B cell (primary cell): Measurements from ENCODE around the gene TSPAN19. TPM values are rescaled to one million over a fixed set of nuclear protein-coding genes. Genes with fewer than 3 reads are reported as not detected.

Experiments used
- ATAC-seq: fragments of 200-7000 bp; cut with Tn5 transposase; one replicate; pipeline ENCODE4 v1.10.0; 2021; ENCODE audit warnings: low read depth, mild to moderate bottlenecking, moderate number of reproducible peaks, moderate library complexity
- CTCF ChIA-PET: fragments of 350-600 bp; sonication (Branson Sonifier 250); formaldehyde crosslinking; loops from one replicate; lab custom pipeline; 2021; ENCODE audit warnings: antibody characterized with exemption, inconsistent platforms; lab: Charles Lee
- POLR2A ChIA-PET: fragments of 350-600 bp; sonication (Branson Sonifier 250); formaldehyde crosslinking; loops from one replicate; lab custom pipeline; 2021; ENCODE audit warnings: antibody characterized with exemption; lab: Charles Lee
- DNase-seq: peaks from one replicate; pipeline ENCODE4 v3.0.0; 2013
- H2AFZ ChIP-seq: 2 replicates; pipeline ENCODE4 v1.6.1; 2012; ENCODE audit warnings: mild to moderate bottlenecking, low read depth, low read length; ENCODE audit not compliant: insufficient read depth, poor library complexity, severe bottlenecking
- H3K27ac ChIP-seq, 2 donors: 1 replicate in 1 of 2; 2 replicates in 1 of 2; pipeline ENCODE4 v1.5.1; 2012 to 2013; ENCODE audit warnings: low read length in 2 of 2, mild to moderate bottlenecking in 2 of 2, moderate library complexity in 1 of 2
- H3K27me3 ChIP-seq, 4 experiments: fragments of 200-600 bp in 1 of 4; sonication (generic) in 1 of 4; replicated peaks in 1 of 4; 1 replicate in 2 of 4; 2 replicates in 2 of 4; pipeline versions ENCODE4 v1.6.1 to v1.7.0; 2013 to 2016; ENCODE audit warnings: low read length in 3 of 4, mild to moderate bottlenecking in 2 of 4, mixed read lengths in 1 of 4, moderate library complexity in 1 of 4; ENCODE audit not compliant: insufficient read depth in 4 of 4, control insufficient read depth in 3 of 4; ENCODE audit errors: control extremely low read depth in 1 of 4
- H3K36me3 ChIP-seq, 2 experiments: replicated peaks in 1 of 2; 1 replicate in 1 of 2; 2 replicates in 1 of 2; pipeline versions ENCODE4 v1.6.1 to v1.7.1; 2013; ENCODE audit warnings: low read length in 1 of 2; ENCODE audit not compliant: insufficient read depth in 2 of 2, control insufficient read depth in 1 of 2; ENCODE audit errors: control extremely low read depth in 1 of 2, extremely low read depth in 1 of 2
- H3K4me1 ChIP-seq, 2 donors: fragments of 200-600 bp in 1 of 2; sonication (generic) in 1 of 2; 1 replicate in 1 of 2; 2 replicates in 1 of 2; pipeline versions ENCODE4 v1.5.1 to v1.6.1; 2013 to 2017; ENCODE audit warnings: low read length in 2 of 2; ENCODE audit not compliant: control insufficient read depth in 2 of 2, insufficient read depth in 2 of 2
- H3K4me2 ChIP-seq: replicated peaks from 2 replicates; pipeline ENCODE3; 2012; ENCODE audit warnings: mild to moderate bottlenecking, low read depth, low read length; ENCODE audit not compliant: poor library complexity, severe bottlenecking
- H3K4me3 ChIP-seq, 5 experiments: fragments of 200-600 bp in 1 of 5; sonication (generic) in 1 of 5; 1 replicate in 3 of 5; 2 replicates in 2 of 5; pipeline versions ENCODE4 v1.5.1 to v1.7.0; 2011 to 2016; ENCODE audit warnings: low read length in 4 of 5, mild to moderate bottlenecking in 4 of 5, low read depth in 2 of 5, control low read depth in 1 of 5, moderate library complexity in 1 of 5; ENCODE audit not compliant: insufficient read depth in 1 of 5; ENCODE audit errors: control extremely low read depth in 1 of 5, extremely low read depth in 1 of 5
- H3K79me2 ChIP-seq: fragments of 200-600 bp; sonication (generic); one replicate; pipeline ENCODE4 v1.6.0; 2016; ENCODE audit warnings: low read length; ENCODE audit not compliant: control insufficient read depth, insufficient read depth
- H3K9ac ChIP-seq: fragments of 200-600 bp; sonication (generic); 2 replicates; pipeline ENCODE4 v1.6.1; 2017; ENCODE audit warnings: mild to moderate bottlenecking, low read length, moderate library complexity
- H3K9me3 ChIP-seq, 3 donors: one replicate each; pipeline versions ENCODE4 v1.6.1 to v1.7.1; 2013; ENCODE audit warnings: low read length in 2 of 3; ENCODE audit not compliant: control insufficient read depth in 2 of 3, insufficient read depth in 1 of 3; ENCODE audit errors: control extremely low read depth in 1 of 3
- H4K20me1 ChIP-seq: 2 replicates; pipeline ENCODE4 v1.6.0; 2012; ENCODE audit warnings: mild to moderate bottlenecking, low read length; ENCODE audit not compliant: insufficient read depth, control insufficient read depth, poor library complexity, severe bottlenecking
- H3K27ac Mint-ChIP-seq: one replicate; pipeline ENCODE4 v1.8.0; 2021; ENCODE audit warnings: mixed read lengths
- H3K27me3 Mint-ChIP-seq: one replicate; pipeline ENCODE4 v1.8.0; 2021; ENCODE audit warnings: mixed read lengths
- H3K4me1 Mint-ChIP-seq: one replicate; pipeline ENCODE4 v1.8.0; 2021; ENCODE audit warnings: mixed read lengths
- H3K4me3 Mint-ChIP-seq: one replicate; pipeline ENCODE4 v1.8.0; 2021; ENCODE audit warnings: mixed read lengths
- H3K9me3 Mint-ChIP-seq: one replicate; pipeline ENCODE4 v1.8.0; 2022; ENCODE audit warnings: mixed read lengths; ENCODE audit not compliant: insufficient read depth
- CTCF ChIP-seq: fragments of 200-600 bp; IDR thresholded peaks from one replicate; pipeline ENCODE4 v1.8.0; 2022; ENCODE audit warnings: antibody characterized with exemption, mild to moderate bottlenecking
- EZH2 ChIP-seq: IDR thresholded peaks from 2 replicates; pipeline ENCODE4 v1.6.1; 2012; ENCODE audit warnings: borderline replicate concordance, low read depth, mild to moderate bottlenecking, moderate library complexity, low read length; ENCODE audit not compliant: insufficient read depth, poor library complexity, severe bottlenecking
- WGBS: methylation state at CpG from one replicate; pipeline ENCODE4 v1.1.5; 2013; ENCODE audit warnings: missing lambda C conversion rate; ENCODE audit not compliant: insufficient coverage; 5-methylcytosine and 5-hydroxymethylcytosine counted together
- intact Hi-C: fragments of 100-400 bp; cut with micrococcal nuclease; formaldehyde crosslinking; loops from one replicate; pipeline ENCODE4 v1.10.0; 2022
- polyA plus RNA-seq: library from polyadenylated mRNA; depleted of rRNA; stranded (reverse); fragments of >200 nt; gene quantifications from 2 replicates; pipeline ENCODE4 v1.2.3, GENCODE V29; 2012
- total RNA-seq, 2 donors: library from RNA; stranded (reverse); fragments of 120-200 nt in 1 of 2; gene quantifications; 1 replicate in 1 of 2; 2 replicates in 1 of 2; pipeline versions ENCODE4 v1.2.3 to v1.2.4, GENCODE V29; 2013 to 2022

The TSPAN19 gene
- total and polyA plus RNA-seq, 2 donors (not counting 1 experiment from before 2014, with no cell fraction given) = not detected

DNA sequence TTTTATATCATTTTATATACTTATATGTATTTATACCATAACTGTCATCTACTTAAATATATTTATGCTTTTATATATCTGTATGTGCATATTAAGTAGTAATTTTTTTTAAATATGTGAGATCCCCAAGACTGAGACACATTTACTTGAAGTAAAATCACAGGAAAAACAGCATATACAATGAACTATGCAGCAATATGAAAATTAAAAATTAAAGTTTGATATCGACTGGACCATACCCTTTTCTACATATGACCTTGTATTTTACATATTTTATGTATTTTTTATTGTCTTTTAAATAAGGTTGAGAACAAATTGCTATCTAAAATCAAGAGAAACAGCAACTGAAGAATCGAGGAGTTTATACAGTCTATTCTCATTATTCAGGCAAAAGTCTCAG lies 50.0 kb downstream of the TSPAN19 start:
- no peaks in the 10 kb centered on the region for H3K27me3 ChIP-seq
- TF ChIP-seq EZH2 (no peak), CTCF (no peak)
- no peak overlapping the region for H3K4me3 ChIP-seq
- ChIA-PET POLR2A (no interaction called here), CTCF (no interaction called here)
- no peaks in the 10 kb centered on the region for H3K4me1 Mint-ChIP-seq
- no peaks in the 10 kb centered on the region for H4K20me1 ChIP-seq
- WGBS = no CpG with 5 or more reads among the region's 2 CpGs
- ATAC-seq (no peak), DNase-seq (no peak)
- H3K27me3 Mint-ChIP-seq = no peaks in the 10 kb centered on the region
- H3K4me1 ChIP-seq = no peaks in the 10 kb centered on the region
- no peak overlapping the region for H3K4me2 ChIP-seq
- H3K36me3 ChIP-seq = no peaks in the 10 kb centered on the region
- H3K9ac ChIP-seq = no peak overlapping the region
- H3K4me3 Mint-ChIP-seq = no peak overlapping the region
- no peak overlapping the region for H2AFZ ChIP-seq
- H3K9me3 Mint-ChIP-seq = no peaks in the 10 kb centered on the region
- H3K27ac Mint-ChIP-seq = no peak overlapping the region
- H3K9me3 ChIP-seq = no peaks in the 10 kb centered on the region
- H3K27ac ChIP-seq = no peak overlapping the region
- H3K79me2 ChIP-seq = no peaks in the 10 kb centered on the region
- intact Hi-C loops = no loop called here

GRCh38 chr12:84983289-84983688 lies 52.8 kb downstream of the TSPAN19 start:
- 62% methylated on average over 2 of the region's 3 CpGs for WGBS
- no peaks in the 10 kb centered on the region for H3K79me2 ChIP-seq
- H3K27ac ChIP-seq = no peak overlapping the region
- H3K9me3 ChIP-seq = no peaks in the 10 kb centered on the region
- H3K9me3 Mint-ChIP-seq = no peaks in the 10 kb centered on the region
- H4K20me1 ChIP-seq = no peaks in the 10 kb centered on the region
- no peaks in the 10 kb centered on the region for H3K36me3 ChIP-seq
- ChIA-PET POLR2A (no interaction called here), CTCF (no interaction called here)
- no peak for DNase-seq
- H3K27me3 Mint-ChIP-seq = no peaks in the 10 kb centered on the region
- ATAC-seq = no peak
- no peak overlapping the region for H3K4me3 ChIP-seq
- H3K9ac ChIP-seq = no peak overlapping the region
- no peak overlapping the region for H3K4me3 Mint-ChIP-seq
- no peak for TF ChIP-seq CTCF
- no peak for TF ChIP-seq EZH2
- intact Hi-C loops = no loop called here
- H3K4me1 ChIP-seq = no peaks in the 10 kb centered on the region
- H3K27me3 ChIP-seq = no peaks in the 10 kb centered on the region
- H3K27ac Mint-ChIP-seq = no peak overlapping the region
- H2AFZ ChIP-seq = no peak overlapping the region
- no peaks in the 10 kb centered on the region for H3K4me1 Mint-ChIP-seq
- H3K4me2 ChIP-seq = no peak overlapping the region
